IPS DF 4.7 (cell line): ENCODE measurements around the gene CHST10.
"Not testable (repeated sequence)": the region's sequence is repeated elsewhere in the genome, so short reads cannot be mapped to it uniquely, and the experiment has no call there.

Experiments
- DNase-seq: peaks from one replicate; pipeline ENCODE4 v3.0.0-alpha.2; 2013; ENCODE audit warnings: low spot score; ENCODE audit errors: extremely low read depth

The CHST10 gene, protein sequence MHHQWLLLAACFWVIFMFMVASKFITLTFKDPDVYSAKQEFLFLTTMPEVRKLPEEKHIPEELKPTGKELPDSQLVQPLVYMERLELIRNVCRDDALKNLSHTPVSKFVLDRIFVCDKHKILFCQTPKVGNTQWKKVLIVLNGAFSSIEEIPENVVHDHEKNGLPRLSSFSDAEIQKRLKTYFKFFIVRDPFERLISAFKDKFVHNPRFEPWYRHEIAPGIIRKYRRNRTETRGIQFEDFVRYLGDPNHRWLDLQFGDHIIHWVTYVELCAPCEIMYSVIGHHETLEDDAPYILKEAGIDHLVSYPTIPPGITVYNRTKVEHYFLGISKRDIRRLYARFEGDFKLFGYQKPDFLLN

DNA sequence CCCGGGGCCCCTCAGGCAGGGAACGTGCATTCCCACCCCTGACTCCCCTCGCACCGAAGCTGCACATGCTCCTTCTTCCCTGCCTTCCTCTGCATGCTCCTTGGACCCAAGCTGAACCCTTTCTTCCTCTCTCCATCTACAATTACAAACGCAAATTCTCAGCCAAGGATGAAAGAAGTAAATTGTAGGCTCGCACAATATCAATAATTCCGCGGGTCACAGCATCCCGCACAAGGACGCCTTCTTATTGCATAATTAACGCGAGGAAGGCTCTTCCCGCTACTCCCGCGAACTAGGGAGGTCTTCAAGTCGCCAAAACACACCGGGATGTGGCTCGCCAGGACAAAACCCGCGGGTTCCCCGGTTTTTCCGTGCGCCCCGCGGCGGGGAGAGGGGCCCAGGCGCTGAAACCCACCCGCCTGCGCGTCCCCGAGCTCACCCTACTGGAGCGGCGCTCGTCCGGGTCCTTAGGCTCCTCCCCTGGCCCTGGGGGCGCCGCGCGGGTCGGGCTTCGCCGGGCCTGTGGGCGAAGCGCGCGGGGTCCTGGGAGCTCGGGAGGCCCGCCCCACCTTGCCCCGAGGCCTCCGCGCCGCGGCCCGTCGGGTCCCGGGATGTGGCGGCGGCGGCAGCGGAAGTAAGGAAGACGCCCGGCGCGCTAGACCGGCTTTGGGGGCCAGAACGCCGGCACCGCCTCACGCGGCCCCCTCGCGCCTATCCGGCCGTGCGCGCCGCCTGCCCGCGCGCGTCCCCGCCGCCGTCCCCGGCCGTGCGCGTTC lies at the start of gene CHST10:
CHST10 (minus strand) TSS at position 734 of the 776 bp plus-strand sequence. CDS start 10,993 bp downstream, outside the sequence.
- no peak for DNase-seq

DNA sequence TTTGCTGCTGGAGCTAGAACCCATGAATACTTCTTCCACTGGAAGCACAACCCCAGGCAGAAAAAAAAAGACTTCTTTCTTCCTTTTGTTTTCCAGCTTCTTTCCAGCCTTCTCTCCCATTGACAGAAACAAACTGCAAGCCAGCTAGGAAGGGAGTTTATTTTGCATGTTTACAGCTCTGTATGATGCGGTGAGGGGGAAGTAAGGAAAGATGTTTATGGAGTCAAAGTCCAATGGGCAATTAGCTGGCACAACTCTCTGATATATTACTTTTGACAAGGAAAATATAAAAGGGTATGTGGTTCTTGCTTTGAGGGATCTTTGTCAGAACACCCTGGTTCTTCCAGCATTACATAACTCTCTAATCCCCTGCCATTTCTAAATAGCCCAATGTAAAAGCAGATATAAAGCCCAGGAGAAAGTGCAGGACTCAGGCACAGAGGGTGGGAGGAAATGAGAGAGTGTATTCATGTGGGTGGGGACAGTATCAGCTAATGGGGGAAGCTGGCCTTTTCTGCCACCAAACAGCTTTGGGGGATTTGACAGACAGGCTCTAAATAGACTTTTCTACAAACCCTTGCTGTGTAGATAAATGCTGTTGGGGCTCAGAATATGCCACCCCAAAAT lies 43.5 kb upstream of the CHST10 start:
- no peak for DNase-seq

DNA sequence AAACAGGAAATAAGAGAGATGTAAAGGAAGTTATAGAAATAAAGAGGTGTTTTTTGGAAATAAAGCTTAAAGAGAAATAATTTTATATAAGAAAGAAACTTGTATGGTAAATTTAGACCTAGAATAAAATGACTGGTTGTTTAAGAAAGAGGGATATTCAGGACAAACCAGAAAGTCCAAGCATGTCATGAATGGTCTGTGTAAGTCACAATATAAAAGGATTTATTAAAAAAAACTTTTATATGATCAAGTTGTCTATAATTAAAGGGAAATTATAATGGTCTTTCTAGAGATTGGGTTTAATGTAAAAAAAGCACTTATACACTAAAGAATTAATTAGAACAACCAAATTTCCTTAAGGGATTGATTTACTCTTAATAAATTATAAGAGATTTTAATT lies 38.9 kb upstream of the CHST10 start:
- not testable (repeated sequence) for DNase-seq

DNA sequence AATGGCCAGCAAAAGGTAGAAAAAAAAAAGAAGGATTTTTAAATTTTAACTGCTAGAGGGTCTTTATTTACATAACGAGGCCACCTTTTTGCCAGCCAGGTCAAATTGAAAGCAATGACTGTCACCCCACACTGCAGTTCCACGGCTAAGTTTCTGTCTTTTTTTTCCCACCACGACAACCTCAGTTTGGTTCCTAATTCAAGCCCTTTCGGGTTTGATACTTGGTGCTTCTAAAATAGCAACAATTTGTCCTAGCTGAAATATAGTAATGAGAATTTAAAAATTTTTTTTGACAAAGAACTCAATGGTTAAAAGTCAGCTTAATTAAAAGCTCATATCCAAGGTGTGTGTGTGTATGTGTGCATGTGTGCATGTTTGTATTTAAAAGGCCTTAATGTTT lies 36.4 kb upstream of the CHST10 start:
- DNase-seq, result no peak

DNA sequence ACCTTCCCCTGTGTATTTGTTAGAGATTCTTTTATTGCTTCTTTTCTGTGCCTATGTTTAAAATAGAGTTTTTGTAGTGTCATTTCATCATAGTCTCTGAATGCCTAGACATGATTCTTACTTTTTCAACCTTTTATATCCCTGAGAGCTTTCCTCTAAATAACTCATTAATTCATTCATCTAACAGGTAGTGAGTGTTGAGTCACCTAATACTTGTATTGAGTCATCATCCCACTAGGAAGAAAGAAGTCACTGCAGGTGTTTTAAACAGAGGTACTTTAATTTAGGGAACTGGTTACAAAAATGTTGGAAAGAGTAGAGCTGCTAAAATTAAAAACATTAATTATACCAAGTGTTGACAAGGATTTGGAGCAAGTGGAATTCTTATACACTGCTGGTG lies 34.3 kb upstream of the CHST10 start:
- DNase-seq, result no peak

DNA sequence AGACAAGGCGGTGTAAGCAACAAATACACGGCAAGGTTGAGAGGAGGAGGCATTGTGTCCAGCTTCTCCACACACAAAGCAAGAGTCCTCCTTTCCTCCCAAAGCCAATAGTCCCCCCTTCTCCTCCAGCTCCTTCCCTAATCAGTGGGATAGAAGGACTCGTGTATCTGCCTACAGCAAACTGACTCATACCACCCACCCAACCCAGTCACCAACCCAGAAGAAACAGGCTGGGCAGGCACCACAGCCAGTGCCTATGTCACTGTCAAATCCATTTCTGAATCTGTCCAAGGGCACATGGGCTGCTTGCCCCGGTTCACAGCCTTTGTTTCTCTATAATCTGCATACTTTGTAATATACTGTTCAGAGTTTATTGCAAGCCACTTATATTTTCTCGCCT lies 33.6 kb upstream of the CHST10 start:
- no peak for DNase-seq

DNA sequence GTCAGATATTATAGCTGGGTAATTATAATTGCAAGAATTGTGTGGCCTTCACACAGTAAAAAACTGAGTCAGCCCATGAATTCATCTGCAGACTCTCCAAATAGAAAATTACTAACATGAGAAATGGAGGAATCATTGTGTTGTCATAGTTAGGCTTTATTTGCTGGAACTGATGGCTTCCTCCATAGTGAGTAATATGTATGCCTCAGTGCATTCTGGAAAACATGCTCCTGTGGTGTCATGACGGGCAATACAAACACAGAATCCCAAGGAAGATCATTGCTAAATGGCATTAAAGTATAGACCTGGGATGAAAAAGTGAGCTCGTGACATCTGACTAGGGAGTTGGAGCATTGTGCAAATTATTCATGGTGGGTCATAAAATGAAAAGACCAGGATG lies 29.2 kb upstream of the CHST10 start:
- no peak for DNase-seq

DNA sequence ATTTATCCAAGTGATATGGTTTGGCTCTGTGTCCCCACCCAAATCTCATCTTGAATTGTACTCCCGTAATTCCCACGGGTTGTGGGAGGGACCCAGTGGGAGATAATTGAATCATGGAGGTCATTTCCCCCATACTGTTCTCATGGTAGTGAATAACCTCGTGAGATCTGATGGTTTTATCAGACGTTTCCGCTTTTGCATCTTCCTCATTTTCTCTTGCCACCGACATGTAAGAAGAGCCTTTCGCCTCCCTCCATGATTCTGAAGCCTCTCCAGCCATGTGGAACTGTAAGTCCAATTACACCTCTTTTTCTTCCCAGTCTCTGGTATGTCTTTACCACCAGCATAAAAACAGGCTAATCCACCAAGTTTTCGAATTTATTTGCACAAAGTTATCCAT lies 20.3 kb upstream of the CHST10 start:
- no peak for DNase-seq

DNA sequence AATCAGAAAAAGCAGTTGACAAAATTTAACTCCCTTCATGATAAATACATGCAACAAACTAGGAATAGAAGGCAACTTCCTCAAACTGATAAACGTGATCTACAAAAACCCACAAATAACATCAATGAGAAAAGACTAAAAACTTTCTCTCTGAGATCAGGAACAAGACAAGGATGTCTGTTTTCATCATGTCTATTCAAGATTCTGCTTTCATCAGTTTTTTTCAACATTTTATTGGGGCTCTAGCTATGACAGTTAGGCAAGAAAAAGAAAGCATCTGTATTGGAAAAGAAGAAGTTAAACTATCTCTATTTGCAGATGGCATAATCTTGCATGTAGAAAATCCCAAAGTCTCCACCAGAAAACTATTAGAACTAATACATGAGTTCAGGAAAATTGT lies 12.3 kb upstream of the CHST10 start:
- DNase-seq, result no peak

DNA sequence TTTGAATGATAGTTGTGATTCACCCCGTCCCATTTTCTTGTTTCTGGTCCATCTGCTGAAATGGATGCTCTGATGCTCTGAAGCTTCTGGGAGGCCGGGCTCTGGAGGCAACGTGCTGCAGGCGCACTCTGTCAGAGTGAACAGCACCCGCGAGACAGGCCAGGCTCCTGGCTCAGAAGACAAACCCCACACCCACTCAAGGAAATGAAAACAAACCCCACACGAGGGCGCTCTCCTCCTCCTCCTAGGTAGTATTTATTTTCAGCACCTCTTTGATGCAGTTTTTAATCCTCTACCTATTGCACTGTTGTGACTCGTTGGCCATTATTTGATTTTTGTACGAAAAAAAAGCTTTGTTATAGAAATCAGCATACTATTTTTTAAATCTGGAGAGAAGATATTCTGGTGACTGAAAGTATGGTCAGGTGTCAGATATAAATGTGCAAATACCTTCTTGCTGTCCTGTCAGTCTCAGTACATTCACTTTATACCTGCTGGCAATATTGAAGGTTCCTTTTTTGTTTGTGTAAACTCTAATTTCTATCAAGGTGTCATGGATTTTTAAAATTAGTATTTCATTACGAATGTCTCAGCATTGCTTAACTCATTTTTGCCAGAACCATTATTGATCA lies 10.3 kb upstream of the CHST10 start:
- DNase-seq, result no peak

DNA sequence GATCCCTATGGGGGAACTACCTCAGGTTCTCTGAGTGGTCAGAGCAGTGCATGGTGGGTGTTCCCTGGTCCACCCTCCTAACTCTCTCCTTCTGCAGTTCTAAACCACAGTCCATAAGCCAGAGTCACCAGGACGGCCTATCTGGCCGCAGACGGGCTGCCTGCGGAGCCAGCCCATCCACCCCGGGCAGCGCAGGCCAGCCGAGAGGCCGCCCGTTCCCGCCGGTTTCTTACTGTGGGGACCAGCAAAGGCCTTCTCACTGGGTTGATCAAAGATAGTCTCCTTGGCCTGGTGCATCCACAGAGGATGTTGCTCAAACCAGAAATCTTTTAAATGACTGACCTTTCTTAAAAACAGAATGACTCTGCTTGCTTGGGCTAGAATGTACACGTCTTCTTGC lies 9.6 kb upstream of the CHST10 start:
- DNase-seq, result no peak

DNA sequence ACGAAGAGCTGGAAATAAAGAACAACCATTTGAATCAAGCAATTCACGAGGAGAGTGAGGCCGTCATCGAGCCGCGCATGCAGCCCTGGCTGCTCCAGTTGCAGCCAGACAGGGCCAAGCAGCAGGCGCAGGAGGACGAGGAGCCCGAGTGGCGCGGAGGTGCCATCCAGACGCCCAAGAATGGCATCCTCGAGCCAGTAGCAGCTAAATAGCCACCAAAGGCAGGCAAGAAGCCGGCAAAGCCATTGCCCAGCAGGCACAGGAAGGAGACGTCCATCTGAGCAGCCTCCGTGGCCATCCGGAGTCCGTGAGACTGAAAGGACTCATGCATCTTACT lies 8.9 kb upstream of the CHST10 start:
- DNase-seq, result no peak

DNA sequence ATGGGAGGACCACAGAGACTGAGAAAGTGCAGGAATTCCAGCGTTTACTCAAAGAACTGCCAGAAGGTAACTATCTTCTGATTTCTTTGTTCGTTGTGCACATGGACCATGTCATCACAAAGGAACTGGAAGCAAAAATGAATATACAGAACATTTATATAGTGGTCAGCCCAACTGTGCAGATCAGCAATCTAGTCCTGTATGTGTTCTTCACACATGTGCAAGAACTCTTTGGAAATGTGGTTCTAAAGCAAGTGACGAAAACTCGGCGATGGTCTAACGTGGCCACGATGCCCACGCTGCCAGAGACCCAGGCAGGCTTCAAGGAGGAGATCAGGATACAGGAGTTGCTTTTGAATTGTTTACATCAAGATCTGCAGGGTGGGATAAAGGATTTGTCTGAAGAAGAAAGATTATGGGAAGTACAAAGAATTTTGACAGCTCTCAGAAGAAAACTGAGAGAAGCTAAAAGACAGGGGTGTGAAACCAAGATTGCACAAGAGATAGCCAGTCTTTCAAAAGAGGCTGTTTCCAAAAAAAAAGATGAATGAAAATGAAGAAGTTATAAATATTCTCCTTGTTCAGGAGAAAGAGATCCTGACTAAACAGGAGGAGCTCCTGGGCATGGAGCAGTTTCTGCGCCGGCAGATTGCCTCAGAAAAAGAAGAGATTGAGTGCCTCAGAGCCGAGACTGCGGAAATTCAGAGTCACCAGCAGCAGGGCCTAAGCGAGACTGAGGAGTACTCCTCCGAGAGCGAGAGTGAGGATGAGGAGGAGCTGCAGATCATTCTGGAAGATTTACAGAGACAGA lies 8.3 kb upstream of the CHST10 start:
- no peak for DNase-seq

DNA sequence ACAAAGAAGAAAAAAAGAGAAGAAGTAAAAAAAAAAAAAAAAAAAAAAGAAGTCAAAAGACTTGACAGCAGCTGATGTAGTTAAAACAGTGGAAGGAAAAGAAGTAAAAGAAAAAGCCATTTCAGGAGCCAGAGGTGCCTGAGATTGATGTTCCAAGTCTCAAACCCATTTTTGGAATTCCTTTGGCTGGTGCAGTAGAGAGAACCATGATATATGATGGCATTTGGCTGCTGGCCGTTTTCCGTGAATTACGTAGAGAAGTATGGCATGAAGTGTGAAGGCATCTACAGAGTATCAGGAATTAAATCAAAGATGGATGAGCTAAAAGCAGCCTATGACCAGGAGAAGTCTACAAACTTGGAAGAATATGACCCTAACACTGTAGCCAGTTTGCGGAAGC lies 7.6 kb upstream of the CHST10 start:
- DNase-seq, result no peak

DNA sequence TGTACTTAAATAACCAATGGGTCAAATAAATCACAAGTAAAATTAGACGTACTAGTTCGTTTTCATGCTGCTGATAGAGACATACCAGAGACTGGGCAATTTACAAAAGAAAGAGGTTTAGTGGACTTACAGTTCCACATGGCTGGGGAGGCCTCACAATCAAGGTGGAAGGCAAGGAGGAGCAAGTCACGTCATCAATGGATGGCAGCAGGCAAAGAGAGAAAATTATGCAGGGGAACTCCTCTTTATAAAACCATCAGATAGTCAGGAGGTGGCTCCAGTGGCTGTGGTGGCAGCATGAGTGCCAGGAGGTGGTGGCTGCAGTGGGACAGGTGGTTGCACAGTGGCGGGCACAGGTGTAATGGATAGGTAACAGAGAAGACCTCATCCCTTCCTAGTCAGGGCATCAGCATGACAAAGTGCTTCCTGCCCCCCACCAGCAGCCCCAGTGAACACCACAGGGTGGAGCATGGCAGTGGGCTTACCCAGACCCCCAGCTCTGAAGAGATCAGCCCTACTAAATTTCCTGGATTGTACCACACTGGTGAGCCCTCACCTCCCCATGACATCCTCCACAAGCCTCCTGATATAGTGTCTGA lies 6.9 kb upstream of the CHST10 start:
- DNase-seq, result no peak

DNA sequence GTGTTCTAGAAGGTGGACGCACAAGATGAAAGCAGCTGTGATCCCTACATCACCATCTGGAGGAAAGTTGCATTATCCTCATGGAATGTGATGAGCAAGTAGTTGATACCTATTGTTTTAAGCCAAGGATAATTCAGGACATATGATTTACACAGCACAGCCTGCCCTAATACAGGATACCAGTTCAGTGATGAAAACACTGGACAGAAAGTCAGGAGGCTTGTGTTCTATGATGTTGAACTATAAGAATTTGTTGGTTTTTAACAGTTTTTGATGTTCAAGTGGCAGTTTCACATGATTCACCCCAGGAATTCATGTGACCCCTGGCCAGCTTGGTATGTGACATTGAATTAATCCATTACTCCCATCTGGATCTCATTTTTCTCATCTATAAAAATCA lies 6.2 kb upstream of the CHST10 start:
- no peak for DNase-seq

DNA sequence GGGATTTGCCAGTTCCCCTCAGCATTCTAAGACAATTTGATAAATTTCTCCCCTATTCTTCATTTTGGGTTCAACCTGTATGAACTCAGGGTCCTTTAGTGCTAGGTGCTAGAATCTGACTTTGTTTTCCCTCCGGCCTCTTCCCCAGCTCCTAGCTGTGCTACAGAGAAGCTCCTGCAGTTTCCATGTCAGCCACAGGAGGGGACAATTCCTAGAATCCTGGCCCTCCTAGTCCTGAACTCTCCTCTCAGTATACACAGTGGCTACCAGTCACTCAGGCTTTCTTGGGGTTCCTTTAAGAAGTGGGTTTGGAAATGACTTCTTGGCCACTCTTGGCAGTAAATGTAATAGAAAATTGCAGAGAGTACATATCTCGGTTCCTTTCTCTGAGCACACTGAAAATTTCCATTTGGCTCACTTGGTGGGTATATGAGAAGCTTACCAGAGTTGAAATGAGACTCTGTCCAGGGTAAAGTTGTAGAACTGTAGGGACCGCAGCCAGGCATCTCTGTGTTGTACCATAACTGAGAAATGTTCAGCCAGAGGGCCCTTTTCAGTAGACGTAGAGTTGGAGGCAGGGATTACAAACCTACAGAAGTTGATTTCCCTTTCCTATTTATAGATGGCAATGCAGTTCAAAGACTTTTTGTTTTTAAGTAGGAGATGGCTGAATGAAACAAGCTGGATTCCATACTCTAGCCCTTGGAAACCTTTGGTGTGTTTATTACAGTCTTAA lies 5.0 kb upstream of the CHST10 start:
- DNase-seq, result no peak

DNA sequence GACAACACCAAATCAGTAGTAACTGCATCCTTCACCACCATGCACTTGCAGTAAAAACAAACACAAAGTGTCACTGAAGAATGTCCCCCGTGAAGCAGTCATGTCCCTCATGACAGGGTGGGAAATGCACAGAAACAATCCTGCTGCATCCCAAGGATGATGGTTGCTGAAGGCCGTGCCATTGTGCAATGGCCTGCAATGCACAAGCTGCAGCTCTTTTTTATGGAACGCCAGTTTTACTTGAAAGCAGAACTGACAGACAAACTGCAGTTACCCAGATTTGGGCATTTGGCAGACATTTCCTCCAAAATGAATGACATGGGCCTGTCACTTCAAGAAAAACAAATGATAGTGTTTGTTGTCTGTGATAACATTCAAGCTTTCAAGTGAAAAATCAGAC lies 2.4 kb upstream of the CHST10 start:
- DNase-seq, result no peak

DNA sequence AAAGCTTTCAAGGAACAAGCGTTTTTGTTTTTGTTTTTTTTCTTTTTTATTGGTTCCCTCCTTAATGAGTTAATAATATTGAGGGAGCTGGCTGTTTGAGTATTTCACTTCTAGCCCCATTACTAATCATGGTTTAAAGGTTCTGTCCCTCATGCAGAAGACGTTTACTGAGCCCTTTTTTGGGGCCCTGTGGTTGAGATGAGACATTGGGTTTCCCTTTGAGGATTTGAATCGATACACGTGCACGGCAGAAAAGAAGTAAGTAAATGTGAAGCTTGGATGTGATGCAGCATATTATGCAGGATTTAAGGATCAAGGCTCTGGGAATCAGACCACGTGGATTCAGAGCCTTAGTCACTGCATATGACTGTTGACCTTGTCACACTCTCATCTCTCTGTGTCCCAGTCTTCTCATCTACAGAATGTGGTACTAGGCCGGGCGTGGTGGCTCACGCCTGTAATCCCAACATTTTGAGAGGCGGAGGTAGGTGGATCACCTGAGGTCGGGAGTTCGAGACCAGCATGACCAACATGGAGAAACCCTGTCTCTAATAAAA lies 1.0 kb upstream of the CHST10 start:
- DNase-seq, result no peak

DNA sequence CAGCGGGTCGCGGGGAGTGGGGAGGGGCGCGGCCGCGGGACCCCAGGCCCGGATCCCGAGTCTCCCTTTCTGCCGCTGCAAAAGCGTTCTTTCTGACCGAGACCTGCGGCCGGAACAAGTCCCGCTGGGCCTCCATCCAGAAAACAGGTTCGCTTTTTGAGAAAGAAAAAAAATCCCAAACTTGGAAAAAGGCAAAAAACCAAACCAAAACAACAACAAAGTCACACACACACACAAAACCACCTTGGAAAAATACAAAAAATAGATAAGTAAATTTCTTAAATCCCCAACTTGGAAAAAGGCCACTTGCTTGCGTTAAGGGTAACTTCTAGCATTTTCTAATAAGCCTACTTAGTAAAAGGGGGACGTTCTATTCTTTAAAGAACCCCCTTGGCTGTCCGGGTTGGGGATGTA lies 250 bp upstream of the CHST10 start:
- DNase-seq, result no peak
